Activated CD4-positive, alpha-beta T cell treated with anti-CD3 and anti-CD28 coated beads, Interleukin-2, amount 50 U/mL, for 4 hours (primary cell): ENCODE measurements around the gene SP2.
"Not testable (repeated sequence)": the region's sequence is repeated elsewhere in the genome, so short reads cannot be mapped to it uniquely, and the experiment has no call there.

ENCODE experiments used
- DNase-seq, 2 experiments: peaks; one replicate each; pipeline ENCODE4 v3.0.0-alpha.2; 2020

The SP2 gene

DNA sequence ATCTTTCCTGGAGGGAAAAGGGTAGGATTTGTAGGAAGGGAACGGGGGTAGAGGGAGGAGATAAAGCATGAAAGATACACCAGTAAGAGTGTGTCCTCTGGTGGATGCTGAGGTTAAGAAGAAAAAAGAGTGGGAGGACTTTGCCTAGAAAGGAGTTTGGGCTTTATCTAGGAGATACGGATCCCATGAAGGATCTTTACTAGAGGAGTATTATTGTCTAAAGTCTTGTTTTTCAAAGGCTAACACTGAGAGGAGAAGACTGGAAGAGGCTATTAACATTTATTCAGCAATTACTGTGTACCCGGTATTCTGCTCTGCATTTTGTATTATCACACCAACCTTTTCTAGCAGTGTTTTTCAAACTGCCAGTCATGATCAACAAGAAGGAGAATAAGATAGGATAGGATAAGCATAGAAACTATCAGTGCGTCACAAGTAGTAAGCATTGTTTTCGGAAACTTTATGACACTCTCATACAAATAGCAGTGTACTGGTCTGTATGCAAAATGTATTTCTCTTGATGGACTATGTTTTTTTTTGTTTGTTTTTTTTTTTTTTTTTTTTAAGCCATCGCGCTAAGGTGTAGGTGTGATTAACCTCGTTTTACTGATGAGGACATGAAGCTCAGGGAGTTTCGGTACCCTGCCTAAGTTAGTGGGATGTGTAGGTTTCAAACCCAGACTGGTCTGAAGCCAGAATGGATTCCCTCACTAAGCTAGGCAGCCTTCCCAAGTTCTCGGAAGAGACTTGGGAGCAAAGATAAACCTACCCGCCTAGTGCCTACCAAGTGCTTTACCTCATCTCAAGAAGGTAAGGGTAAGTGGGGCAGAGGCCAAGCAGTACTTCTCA lies 1.3 kb upstream of the SP2 start:
- DNase-seq: no peak

DNA sequence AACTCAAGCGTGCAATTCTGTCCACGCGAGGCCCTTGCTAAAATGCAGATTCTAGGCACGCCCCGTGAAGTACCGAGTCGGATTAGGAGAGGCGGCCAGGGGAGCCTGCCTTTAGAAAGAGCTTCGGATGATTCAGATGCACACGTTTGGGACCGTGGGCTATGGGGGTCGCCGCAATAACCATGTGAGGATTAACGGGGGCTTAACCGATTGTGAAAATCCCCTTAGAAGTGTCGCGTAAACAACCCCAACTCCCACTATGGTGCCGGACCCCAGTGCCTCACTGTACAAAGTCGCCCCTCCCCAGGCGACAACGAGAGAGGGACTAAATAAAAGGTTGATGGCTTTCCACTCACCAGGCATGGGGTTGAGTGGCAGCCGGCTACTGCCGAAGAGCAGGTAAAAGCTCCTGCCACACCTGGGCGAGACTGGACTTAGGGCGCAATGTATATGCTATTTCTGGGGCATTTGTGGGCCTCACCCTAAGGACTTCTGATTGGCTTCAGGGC lies 635 bp upstream of the SP2 start:
- DNase-seq: peak; percentile 8 to 20

GRCh38 chr17:47896672-47897490 lies 845 bp downstream of the SP2 start:
- DNase-seq: no peak

- DNase-seq: no peak
Measured at GRCh38 chr17:47897561-47897960, 1.5 kb downstream of the SP2 start.

DNA sequence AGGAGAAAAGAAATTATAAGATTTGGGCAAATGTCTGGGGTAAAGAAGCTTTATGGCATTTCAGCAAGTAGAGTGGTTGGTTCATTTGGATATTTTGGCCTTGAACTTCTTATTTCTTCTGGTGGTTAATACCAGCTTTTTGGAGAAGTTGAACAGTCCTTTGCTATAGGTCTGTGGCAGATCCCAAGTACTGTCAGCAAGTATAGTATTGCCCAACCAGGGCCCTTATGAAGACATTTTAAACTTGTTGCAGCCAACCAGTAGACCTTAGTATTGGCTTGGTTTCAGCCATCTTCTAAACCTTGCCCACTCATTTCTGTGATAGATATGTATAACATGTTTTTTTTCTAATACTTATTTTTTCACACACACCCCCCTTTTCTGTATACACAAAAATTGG lies 2.2 kb downstream of the SP2 start:
- no peak for DNase-seq

GRCh38 chr17:47899643-47900042 lies 3.6 kb downstream of the SP2 start:
- no peak for DNase-seq

DNA sequence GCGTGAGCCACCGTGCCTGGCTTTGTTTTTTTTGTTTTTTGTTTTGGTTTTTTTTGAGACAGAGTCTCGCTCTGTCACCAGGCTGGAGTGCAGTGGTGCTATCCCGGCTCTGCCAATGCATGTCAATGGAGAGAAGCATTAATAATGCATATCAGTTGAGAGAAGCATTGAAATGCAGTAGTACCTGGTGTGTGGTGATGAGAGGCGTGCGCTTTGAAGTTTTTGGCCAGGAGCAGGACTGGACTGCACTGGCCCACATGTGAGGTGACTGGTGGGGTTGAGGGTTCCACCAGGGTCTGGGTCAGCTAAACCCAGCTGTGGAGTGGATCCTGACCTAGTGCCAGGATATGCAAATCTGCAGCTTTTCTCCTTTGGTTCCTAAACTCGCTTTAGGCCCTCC lies 5.4 kb downstream of the SP2 start:
- no peak for DNase-seq

GRCh38 chr17:47902039-47902744 lies 6.2 kb downstream of the SP2 start:
- DNase-seq: no peak

- DNase-seq: no peak
Measured at GRCh38 chr17:47905221-47905733, 9.2 kb downstream of the SP2 start.

- DNase-seq: no peak
Measured at GRCh38 chr17:47906443-47906842, 10.4 kb downstream of the SP2 start.

DNA sequence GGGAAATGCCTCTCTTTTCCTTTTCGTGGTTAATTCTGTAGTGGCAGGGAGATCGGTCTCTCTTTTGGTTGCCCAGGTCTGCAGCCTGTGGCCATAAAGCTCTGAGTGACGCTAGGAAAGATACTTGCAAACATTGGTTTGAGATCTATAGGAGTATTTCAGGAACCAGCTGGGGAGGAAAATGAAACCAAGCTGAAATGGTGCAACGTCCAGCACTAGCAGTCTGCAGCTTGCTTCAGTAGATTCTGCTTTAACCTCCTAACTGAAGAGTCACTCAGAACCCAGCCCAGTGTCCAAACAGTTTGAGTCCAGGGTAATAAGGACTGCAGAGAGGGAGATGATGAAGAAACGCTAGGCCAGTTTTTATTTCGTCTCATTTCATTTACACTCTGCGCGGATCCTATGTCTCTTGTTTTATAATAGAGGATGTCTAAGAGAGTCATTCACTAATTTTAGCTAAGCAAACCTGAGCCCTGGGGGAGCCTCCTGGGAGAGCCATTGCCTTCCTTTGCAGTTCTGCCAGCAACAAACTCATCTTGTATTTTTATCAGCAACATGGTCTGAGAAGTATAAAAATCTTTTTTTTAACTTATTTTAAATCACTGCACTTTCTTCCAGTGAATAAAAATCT lies 12.0 kb downstream of the SP2 start:
- no peak for DNase-seq

GRCh38 chr17:47913050-47913449 lies 17.0 kb downstream of the SP2 start:
- no peak for DNase-seq

GRCh38 chr17:47914306-47914948 lies 18.4 kb downstream of the SP2 start:
- DNase-seq: no peak

GRCh38 chr17:47915776-47916398 lies 19.9 kb downstream of the SP2 start:
- no peak for DNase-seq

GRCh38 chr17:47916489-47917208 lies 20.6 kb downstream of the SP2 start:
- DNase-seq: no peak

- DNase-seq: no peak
Measured at GRCh38 chr17:47917581-47917980, 21.5 kb downstream of the SP2 start.

DNA sequence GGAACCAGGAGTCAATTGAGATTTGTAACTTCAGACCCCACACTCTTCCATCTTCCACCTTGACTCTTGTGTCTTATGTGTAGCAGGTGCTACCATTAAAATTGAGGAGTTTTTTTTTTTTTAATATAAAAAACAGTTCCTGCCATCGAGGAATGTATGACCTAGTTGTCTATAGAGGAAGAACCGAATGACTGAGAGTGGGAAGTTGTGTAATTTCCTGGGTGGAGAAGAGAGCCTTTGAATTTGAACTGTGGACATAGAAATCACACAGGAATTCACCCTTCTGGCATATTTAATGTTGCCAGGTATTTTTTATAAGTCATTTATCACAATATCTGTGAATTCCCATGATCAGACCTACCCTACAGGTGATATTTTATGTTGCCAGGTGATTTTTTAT lies 22.0 kb downstream of the SP2 start:
- DNase-seq: no peak

DNA sequence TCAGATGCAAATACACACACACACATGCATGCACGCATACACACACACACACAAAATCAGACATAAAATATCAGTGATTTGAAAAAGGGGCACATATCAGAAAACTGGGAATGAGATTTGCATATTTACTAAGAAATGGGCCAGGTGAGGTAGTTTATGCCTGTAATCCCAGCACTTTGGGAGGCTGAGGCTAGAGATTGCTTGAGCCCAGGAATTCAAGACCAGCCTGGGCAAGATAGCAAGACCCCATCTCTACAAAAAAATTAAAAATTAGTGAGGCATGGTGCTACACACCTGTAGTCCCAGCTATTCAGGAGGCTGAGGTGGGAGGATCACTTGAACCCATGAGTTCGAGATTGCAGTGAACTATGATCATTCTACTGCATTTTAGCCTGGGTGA lies 23.0 kb downstream of the SP2 start:
- DNase-seq: no peak

DNA sequence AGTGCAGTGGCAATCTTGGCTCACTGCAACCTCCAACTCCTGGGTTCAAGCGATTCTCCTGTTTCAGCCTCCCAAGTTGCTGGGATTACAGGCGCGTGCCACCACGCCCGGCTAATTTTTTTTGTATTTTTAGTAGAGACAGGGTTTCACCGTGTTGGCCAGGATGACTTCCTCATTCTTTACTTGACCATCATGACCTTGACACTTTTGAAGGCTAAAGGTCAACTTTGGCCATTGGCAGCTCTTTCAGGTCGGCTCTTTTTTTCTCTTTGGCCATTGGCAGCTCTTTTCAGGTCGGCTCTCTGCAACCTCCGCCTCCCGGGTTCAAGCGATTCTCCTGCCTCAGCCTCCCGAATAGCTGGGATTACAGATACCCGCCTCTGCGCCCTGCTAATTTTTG lies 23.9 kb downstream of the SP2 start:
- DNase-seq: not testable (repeated sequence)

DNA sequence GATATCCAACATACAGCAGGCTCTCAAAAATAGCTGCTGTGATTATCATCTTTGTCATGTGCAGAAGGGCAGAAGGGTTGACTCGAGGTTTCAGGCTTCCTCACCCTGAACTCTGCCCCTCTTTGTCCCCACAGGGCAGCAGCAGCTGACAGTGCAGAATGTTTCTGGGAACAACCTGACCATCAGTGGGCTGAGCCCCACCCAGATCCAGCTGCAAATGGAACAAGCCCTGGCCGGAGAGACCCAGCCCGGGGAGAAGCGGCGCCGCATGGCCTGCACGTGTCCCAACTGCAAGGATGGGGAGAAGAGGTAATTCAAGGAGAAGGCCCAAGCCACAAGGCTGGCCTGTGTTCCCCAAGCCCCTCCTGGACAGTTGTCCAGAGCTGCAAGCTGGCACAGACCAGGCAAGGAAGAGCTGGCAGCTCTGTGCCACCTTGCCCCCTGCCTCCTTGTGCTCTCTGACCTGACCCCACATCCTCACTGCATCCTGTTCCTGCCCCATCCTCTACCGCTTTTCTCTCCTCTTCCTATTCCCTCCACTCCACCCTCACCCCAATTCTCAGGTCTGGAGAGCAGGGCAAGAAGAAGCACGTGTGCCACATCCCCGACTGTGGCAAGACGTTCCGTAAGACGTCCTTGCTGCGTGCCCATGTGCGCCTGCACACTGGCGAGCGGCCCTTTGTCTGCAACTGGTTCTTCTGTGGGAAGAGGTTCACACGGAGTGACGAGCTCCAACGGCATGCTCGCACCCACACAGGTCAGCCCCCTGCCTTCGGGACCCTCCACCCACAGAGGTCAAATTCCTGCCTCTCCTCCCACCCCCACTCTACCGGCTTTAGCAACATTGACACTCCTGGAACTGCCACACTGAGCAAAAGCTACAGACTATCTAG lies 29.0 kb downstream of the SP2 start:
- no peak for DNase-seq
